T-helper 2 cell treated with Interferon-gamma antibody and Interleukin-4, amounts not matched to agents 5 μg/mL and 100 μg/mL, for 36 hours (primary cell): ENCODE data around the gene HIPK2.

Source experiments
- DNase-seq: peaks from one replicate; pipeline ENCODE4 v3.0.0; 2021; ENCODE audit warnings: low spot score
- H3K27ac Mint-ChIP-seq: one replicate; pipeline ENCODE4 v1.8.0; 2021; ENCODE audit warnings: mild to moderate bottlenecking, mixed read lengths
- H3K27me3 Mint-ChIP-seq: one replicate; pipeline ENCODE4 v1.8.0; 2021; ENCODE audit warnings: low read depth, mixed read lengths
- H3K36me3 Mint-ChIP-seq: one replicate; pipeline ENCODE4 v1.8.0; 2021; ENCODE audit warnings: low read depth, mixed read lengths
- H3K4me1 Mint-ChIP-seq: one replicate; pipeline ENCODE4 v1.8.0; 2021; ENCODE audit warnings: low read depth, mixed read lengths
- H3K4me3 Mint-ChIP-seq: one replicate; pipeline ENCODE4 v1.8.0; 2022; ENCODE audit warnings: mild to moderate bottlenecking, moderate library complexity, mixed read lengths
- H3K9me3 Mint-ChIP-seq: one replicate; pipeline ENCODE4 v1.8.0; 2021; ENCODE audit warnings: mixed read lengths

HIPK2 gene

GRCh38 chr7:139716156-139716942, 61.4 kb downstream of the HIPK2 start:
- H3K9me3 Mint-ChIP-seq, result no peaks in the 10 kb centered on the region
- DNase-seq, result no peak
- H3K4me1 Mint-ChIP-seq, result peaks cover 2% of the 10 kb centered on the region
- H3K27me3 Mint-ChIP-seq, result no peaks in the 10 kb centered on the region
- no peak overlapping the region for H3K4me3 Mint-ChIP-seq
- peaks cover 13% of the 10 kb centered on the region for H3K36me3 Mint-ChIP-seq
- H3K27ac Mint-ChIP-seq, result no peak overlapping the region

GRCh38 chr7:139715194-139715815, 62.5 kb downstream of the HIPK2 start:
- no peak for DNase-seq
- Mint-ChIP-seq H3K27me3 (no peaks in the 10 kb centered on the region), H3K4me3 (no peak overlapping the region), H3K4me1 (no peaks in the 10 kb centered on the region), H3K27ac (no peak overlapping the region), H3K36me3 (peaks cover 14% of the 10 kb centered on the region), H3K9me3 (no peaks in the 10 kb centered on the region)

GRCh38 chr7:139714163-139714901, 63.5 kb downstream of the HIPK2 start:
- peaks cover 14% of the 10 kb centered on the region for H3K36me3 Mint-ChIP-seq

GRCh38 chr7:139713526-139714162, 64.2 kb downstream of the HIPK2 start:
- DNase-seq, result no peak
- H3K36me3 Mint-ChIP-seq, result peaks cover 14% of the 10 kb centered on the region
- H3K4me1 Mint-ChIP-seq, result no peaks in the 10 kb centered on the region
- H3K4me3 Mint-ChIP-seq, result no peak overlapping the region
- no peaks in the 10 kb centered on the region for H3K27me3 Mint-ChIP-seq
- no peaks in the 10 kb centered on the region for H3K9me3 Mint-ChIP-seq
- no peak overlapping the region for H3K27ac Mint-ChIP-seq

More at GRCh38 chr7:139714163-139714901, 63.5 kb downstream of the HIPK2 start:
- Mint-ChIP-seq H3K4me1 (no peaks in the 10 kb centered on the region), H3K9me3 (no peaks in the 10 kb centered on the region), H3K27me3 (no peaks in the 10 kb centered on the region), H3K27ac (no peak overlapping the region), H3K4me3 (no peak overlapping the region)
- DNase-seq, result no peak

- no peaks in the 10 kb centered on the region for H3K4me1 Mint-ChIP-seq
- no peak overlapping the region for H3K27ac Mint-ChIP-seq
- H3K27me3 Mint-ChIP-seq, result no peaks in the 10 kb centered on the region
- H3K36me3 Mint-ChIP-seq, result peaks cover 14% of the 10 kb centered on the region
- H3K9me3 Mint-ChIP-seq, result no peaks in the 10 kb centered on the region
- H3K4me3 Mint-ChIP-seq, result no peak overlapping the region
- DNase-seq, result no peak
Observed at GRCh38 chr7:139713061-139713460, 64.7 kb downstream of the HIPK2 start.

- no peaks in the 10 kb centered on the region for H3K4me1 Mint-ChIP-seq
Observed at GRCh38 chr7:139711991-139712743, 65.6 kb downstream of the HIPK2 start.

GRCh38 chr7:139710036-139710435, 67.8 kb downstream of the HIPK2 start:
- no peak for DNase-seq
- Mint-ChIP-seq H3K27ac (no peak overlapping the region), H3K4me3 (no peak overlapping the region), H3K27me3 (no peaks in the 10 kb centered on the region), H3K9me3 (no peaks in the 10 kb centered on the region), H3K36me3 (peaks cover 5% of the 10 kb centered on the region), H3K4me1 (no peaks in the 10 kb centered on the region)

More at GRCh38 chr7:139711991-139712743, 65.6 kb downstream of the HIPK2 start:
- Mint-ChIP-seq H3K36me3 (peaks cover 16% of the 10 kb centered on the region), H3K4me3 (no peak overlapping the region), H3K27me3 (no peaks in the 10 kb centered on the region), H3K9me3 (no peaks in the 10 kb centered on the region), H3K27ac (no peak overlapping the region)
- no peak for DNase-seq

- Mint-ChIP-seq H3K4me3 (no peak overlapping the region), H3K9me3 (no peaks in the 10 kb centered on the region), H3K36me3 (peaks cover 3% of the 10 kb centered on the region), H3K27me3 (no peaks in the 10 kb centered on the region), H3K27ac (no peak overlapping the region), H3K4me1 (no peaks in the 10 kb centered on the region)
- DNase-seq, result no peak
Observed at GRCh38 chr7:139709485-139709884, 68.3 kb downstream of the HIPK2 start.

GRCh38 chr7:139708541-139708940, 69.3 kb downstream of the HIPK2 start:
- peaks cover 3% of the 10 kb centered on the region for H3K36me3 Mint-ChIP-seq
- H3K27me3 Mint-ChIP-seq, result no peaks in the 10 kb centered on the region
- H3K27ac Mint-ChIP-seq, result no peak overlapping the region

GRCh38 chr7:139706837-139707236, 71.0 kb downstream of the HIPK2 start:
- H3K4me3 Mint-ChIP-seq, result no peak overlapping the region
- H3K9me3 Mint-ChIP-seq, result no peaks in the 10 kb centered on the region
- H3K36me3 Mint-ChIP-seq, result peaks cover 3% of the 10 kb centered on the region
- no peak overlapping the region for H3K27ac Mint-ChIP-seq
- H3K27me3 Mint-ChIP-seq, result no peaks in the 10 kb centered on the region
- no peak for DNase-seq
- peaks cover 5% of the 10 kb centered on the region for H3K4me1 Mint-ChIP-seq

More at GRCh38 chr7:139708541-139708940, 69.3 kb downstream of the HIPK2 start:
- Mint-ChIP-seq H3K4me1 (peaks cover 5% of the 10 kb centered on the region), H3K9me3 (no peaks in the 10 kb centered on the region), H3K4me3 (no peak overlapping the region)
- no peak for DNase-seq

GRCh38 chr7:139704308-139704879, 73.4 kb downstream of the HIPK2 start:
- no peak overlapping the region for H3K4me3 Mint-ChIP-seq

GRCh38 chr7:139703487-139704307, 74.1 kb downstream of the HIPK2 start:
- Mint-ChIP-seq H3K36me3 (peaks cover 2% of the 10 kb centered on the region), H3K27ac (peak overlapping the region; percentile 6), H3K4me3 (no peak overlapping the region), H3K4me1 (peaks cover 5% of the 10 kb centered on the region), H3K9me3 (no peaks in the 10 kb centered on the region), H3K27me3 (no peaks in the 10 kb centered on the region)
- DNase-seq, result no peak

More at GRCh38 chr7:139704308-139704879, 73.4 kb downstream of the HIPK2 start:
- no peaks in the 10 kb centered on the region for H3K9me3 Mint-ChIP-seq
- DNase-seq, result no peak
- peaks cover 5% of the 10 kb centered on the region for H3K4me1 Mint-ChIP-seq
- no peaks in the 10 kb centered on the region for H3K27me3 Mint-ChIP-seq
- H3K36me3 Mint-ChIP-seq, result peaks cover 2% of the 10 kb centered on the region
- peak overlapping the region; percentile 6 for H3K27ac Mint-ChIP-seq
